ENCODE results near the gene FAM131B.
A peak's percentile ranks its signal among the peaks of the same experiment; 100 is the strongest.
"Not testable (repeated sequence)": the region's sequence is repeated elsewhere in the genome, so short reads cannot be mapped to it uniquely, and the experiment has no call there.

Gene FAM131B

GRCh38 chr7:143394068-143394467 is 31.6 kb upstream of the FAM131B start:
- H3K9me3 ChIP-seq (ENCODE audit: severe bottlenecking): no peaks in the 10 kb centered on the region
- H3K27me3 ChIP-seq (ENCODE audit: insufficient read depth, poor library complexity, severe bottlenecking): no peaks in the 10 kb centered on the region
- no peak for ATAC-seq (ENCODE audit: low read depth)
- H3K4me3 ChIP-seq (ENCODE audit: severe bottlenecking): no peak overlapping the region
- DNase-seq (ENCODE audit: low spot score): no peak
- H3K36me3 ChIP-seq (ENCODE audit: low read depth): peaks cover 94% of the 10 kb centered on the region
- TF ChIP-seq CTCF (IDR thresholded peaks at IDR 0.05; ENCODE audit: poor library complexity, severe bottlenecking): no peak
- H3K27ac ChIP-seq (ENCODE audit: poor library complexity, severe bottlenecking): no peak overlapping the region
- H3K4me1 ChIP-seq (ENCODE audit: insufficient read depth, poor library complexity, severe bottlenecking): no peaks in the 10 kb centered on the region

- Histone ChIP-seq H3K4me1 (ENCODE audit: insufficient read depth, poor library complexity, severe bottlenecking) (no peaks in the 10 kb centered on the region), H3K4me3 (ENCODE audit: severe bottlenecking) (no peak overlapping the region), H3K27me3 (ENCODE audit: insufficient read depth, poor library complexity, severe bottlenecking) (no peaks in the 10 kb centered on the region), H3K36me3 (ENCODE audit: low read depth) (peaks cover 94% of the 10 kb centered on the region), H3K9me3 (ENCODE audit: severe bottlenecking) (no peaks in the 10 kb centered on the region), H3K27ac (ENCODE audit: poor library complexity, severe bottlenecking) (no peak overlapping the region)
- no peak; the same call in 2 of the 3 replicates for ATAC-seq (ENCODE audit: low read depth)
- TF ChIP-seq CTCF (IDR thresholded peaks at IDR 0.05; ENCODE audit: poor library complexity, severe bottlenecking): no peak
- DNase-seq (ENCODE audit: low spot score): no peak
Observed at GRCh38 chr7:143393267-143394041, 30.9 kb upstream of the FAM131B start.

GRCh38 chr7:143392875-143393266 is 30.4 kb upstream of the FAM131B start:
- H3K27me3 ChIP-seq (ENCODE audit: insufficient read depth, poor library complexity, severe bottlenecking): no peaks in the 10 kb centered on the region
- H3K9me3 ChIP-seq (ENCODE audit: severe bottlenecking): no peaks in the 10 kb centered on the region
- ATAC-seq (ENCODE audit: low read depth) (no peak), DNase-seq (ENCODE audit: low spot score) (no peak)
- peaks cover 94% of the 10 kb centered on the region for H3K36me3 ChIP-seq (ENCODE audit: low read depth)
- H3K4me1 ChIP-seq (ENCODE audit: insufficient read depth, poor library complexity, severe bottlenecking): no peaks in the 10 kb centered on the region
- no peak overlapping the region for H3K27ac ChIP-seq (ENCODE audit: poor library complexity, severe bottlenecking)
- H3K4me3 ChIP-seq (ENCODE audit: severe bottlenecking): no peak overlapping the region
- TF ChIP-seq CTCF (IDR thresholded peaks at IDR 0.05; ENCODE audit: poor library complexity, severe bottlenecking): no peak

- H3K36me3 ChIP-seq (ENCODE audit: low read depth): peaks cover 94% of the 10 kb centered on the region
- H3K9me3 ChIP-seq (ENCODE audit: severe bottlenecking); H3K27me3 ChIP-seq (ENCODE audit: insufficient read depth, poor library complexity, severe bottlenecking); H3K4me3 ChIP-seq (ENCODE audit: severe bottlenecking); ATAC-seq (ENCODE audit: low read depth); H3K4me1 ChIP-seq (ENCODE audit: insufficient read depth, poor library complexity, severe bottlenecking); DNase-seq (ENCODE audit: low spot score): not testable (repeated sequence)
- peak overlapping the region; percentile 50 for H3K27ac ChIP-seq (ENCODE audit: poor library complexity, severe bottlenecking)
Observed at GRCh38 chr7:143392427-143392826, 29.9 kb upstream of the FAM131B start.

- no peak for TF ChIP-seq CTCF (IDR thresholded peaks at IDR 0.05; ENCODE audit: poor library complexity, severe bottlenecking)
- H3K4me1 ChIP-seq (ENCODE audit: insufficient read depth, poor library complexity, severe bottlenecking): no peaks in the 10 kb centered on the region
- H3K4me3 ChIP-seq (ENCODE audit: severe bottlenecking): no peak overlapping the region
- no peak for DNase-seq (ENCODE audit: low spot score)
- ATAC-seq (ENCODE audit: low read depth): peak; percentile 6; the same call in 2 of the 3 replicates
- peak overlapping the region; percentile 50 for H3K27ac ChIP-seq (ENCODE audit: poor library complexity, severe bottlenecking)
- H3K27me3 ChIP-seq (ENCODE audit: insufficient read depth, poor library complexity, severe bottlenecking): no peaks in the 10 kb centered on the region
- H3K36me3 ChIP-seq (ENCODE audit: low read depth): peaks cover 94% of the 10 kb centered on the region
- H3K9me3 ChIP-seq (ENCODE audit: severe bottlenecking): no peaks in the 10 kb centered on the region
Observed at GRCh38 chr7:143391462-143392404, 29.2 kb upstream of the FAM131B start.
